Measurements from ENCODE around the gene TUBD1. TPM values are rescaled to one million over a fixed set of nuclear protein-coding genes. Genes with fewer than 3 reads are reported as not detected.
A peak's percentile ranks its signal among the peaks of the same experiment; 100 is the strongest.

TUBD1 gene
- total and polyA plus RNA-seq, 2 of the 13 experiments (the other 11 are each of a cell fraction or from before 2014, with no cell fraction given): 18.2 to 25.9 TPM

- Histone ChIP-seq H3K36me3 (replicated peaks in 1 of 2; ENCODE audit: control insufficient read depth in 1 of 2, insufficient read depth in 2 of 2, low read length in 2 of 2) (no peaks in the 10 kb centered on the region; a peak in 2 of 5 replicates), H3K79me2 (ENCODE audit: insufficient read depth, low read length) (peaks cover 15% of the 10 kb centered on the region), H3K4me3 (replicated peaks in 1 of 3; ENCODE audit: insufficient read depth in 1 of 3, low read depth in 2 of 3, low read length in 3 of 3) (no peak overlapping the region), H3K4me1 (ENCODE audit: insufficient read depth, low read length) (peaks cover 75% of the 10 kb centered on the region), H3K9ac (ENCODE audit: insufficient read depth, low read depth, low read length) (0 out of 2 replicates have a peak overlapping the region, but pooled peaks have one; percentile 20), H3K27ac (ENCODE audit: extremely low read length, insufficient read depth, low read length) (peak overlapping the region; percentile 90), H3K4me2 (ENCODE audit: low read depth, low read length) (no peak overlapping the region), H3K9me3 (ENCODE audit: low read length) (no peaks in the 10 kb centered on the region), H3K27me3 (ENCODE audit: control insufficient read depth in 1 of 2, insufficient read depth in 2 of 2, low read length in 2 of 2) (no peaks in the 10 kb centered on the region), H4K20me1 (ENCODE audit: insufficient read depth, low read length) (no peaks in the 10 kb centered on the region), H2AFZ (ENCODE audit: low read length) (no peak overlapping the region)
- intact Hi-C loops (cut with micrococcal nuclease; ENCODE audit: unreplicated experiment): no loop called here
- in situ Hi-C loops (cut with HindIII; ENCODE audit: extremely low pct_ligation_motif_present, low pct_unique_long_range_greater_than_20kb): no loop called here
- ChIA-PET POLR2A (interaction anchor here (1.0 to 20.0 kb wide), 5 partner anchors 12 to 77 kb away, joined by 3 to 501 read pairs (median 11); no protein-coding TSS in a partner anchor), CTCF (ENCODE audit: low intra/inter-chr PET ratio, low total read pairs) (no interaction called here)
- FAIRE-seq (no peak), ATAC-seq (no peak), DNase-seq (ENCODE audit: low spot score) (no peak)
- no TSS peak for BruUV-seq (replicated peaks)
- WGBS (ENCODE audit: low lambda C conversion rate): 88% methylated on average over 1 of the region's 1 CpG
- no peak for TF ChIP-seq U2AF1 (optimal IDR thresholded peaks at IDR 0.05; ENCODE audit: low read depth, low read length)
- no peak for TF ChIP-seq ZNF350 (CRISPR knock-in tag; IDR thresholded peaks at IDR 0.05; ENCODE audit: borderline replicate concordance, low read depth)
- TF ChIP-seq ZNF878 (CRISPR knock-in tag; IDR thresholded peaks at IDR 0.05): no peak
- no peak for TF ChIP-seq CCDC6 (CRISPR knock-in tag; IDR thresholded peaks at IDR 0.05)
- TF ChIP-seq MYNN (CRISPR knock-in tag; IDR thresholded peaks at IDR 0.05; ENCODE audit: low read depth): no peak
- no peak for TF ChIP-seq EED (CRISPR knock-in tag; IDR thresholded peaks at IDR 0.05)
- no peak for TF ChIP-seq HNF4G (IDR thresholded peaks at IDR 0.05; ENCODE audit: borderline replicate concordance, low read depth, low read length)
- TF ChIP-seq HNF4G (CRISPR knock-in tag; IDR thresholded peaks at IDR 0.05; ENCODE audit: borderline replicate concordance, low read depth): no peak
- no peak for TF ChIP-seq ZNF10 (CRISPR knock-in tag; IDR thresholded peaks at IDR 0.05; ENCODE audit: borderline replicate concordance, low read depth)
- no peak for TF ChIP-seq ARNT2 (CRISPR knock-in tag; IDR thresholded peaks at IDR 0.05; ENCODE audit: low read depth)
- no peak for TF ChIP-seq ARID5B (CRISPR knock-in tag; IDR thresholded peaks at IDR 0.05)
- TF ChIP-seq ZNF263 (CRISPR knock-in tag; IDR thresholded peaks at IDR 0.05): peak; percentile 96
- TF ChIP-seq KLF11 (CRISPR knock-in tag; IDR thresholded peaks at IDR 0.05): no peak
- TF ChIP-seq GATA4 (IDR thresholded peaks at IDR 0.05; ENCODE audit: borderline replicate concordance, low read depth): no peak
- TF ChIP-seq ZBTB34 (CRISPR knock-in tag; IDR thresholded peaks at IDR 0.05): no peak
- no peak for TF ChIP-seq TERF1 (CRISPR knock-in tag; IDR thresholded peaks at IDR 0.05)
- TF ChIP-seq KDM2A (CRISPR knock-in tag; IDR thresholded peaks at IDR 0.05; ENCODE audit: borderline replicate concordance, low read depth): no peak
- TF ChIP-seq ARID2 (CRISPR knock-in tag; IDR thresholded peaks at IDR 0.05; ENCODE audit: borderline replicate concordance): no peak
- no peak for TF ChIP-seq HDAC6 (IDR thresholded peaks at IDR 0.05; ENCODE audit: low read depth, low read length)
These were observed 61.8 kb downstream of the TUBD1 start for GRCh38 chr17:59830846-59831486.
